Fibroblast of mammary gland (primary cell): ENCODE data around the gene GRIA4.

ENCODE experiments used
- DNase-seq: peaks from one replicate; pipeline ENCODE4 v3.0.0-alpha.2; 2010; ENCODE audit warnings: low read depth
- H3K4me3 ChIP-seq: 2 replicates; pipeline ENCODE4 v1.5.1; 2011; ENCODE audit warnings: low read depth, mild to moderate bottlenecking, low read length, moderate library complexity; ENCODE audit not compliant: control insufficient read depth
- CTCF ChIP-seq: conservative IDR thresholded peaks from 2 replicates; pipeline ENCODE4 v1.5.1; 2011; ENCODE audit warnings: low read depth, low read length, inconsistent platforms; ENCODE audit not compliant: control insufficient read depth, insufficient read depth

Gene GRIA4

GRCh38 chr11:106015066-106015465 lies 405.2 kb downstream of the GRIA4 start:
- TF ChIP-seq CTCF: no peak
- H3K4me3 ChIP-seq: no peak overlapping the region
- DNase-seq: no peak

GRCh38 chr11:106017093-106017492 lies 407.2 kb downstream of the GRIA4 start:
- no peak for TF ChIP-seq CTCF
- H3K4me3 ChIP-seq: no peak overlapping the region
- no peak for DNase-seq

- no peak for TF ChIP-seq CTCF
- H3K4me3 ChIP-seq: peak overlapping the region; percentile 76
- peak; percentile 69 for DNase-seq
These were observed 411.5 kb downstream of the GRIA4 start for GRCh38 chr11:106021181-106021966.

- DNase-seq: peak; percentile 99
- H3K4me3 ChIP-seq: peak within 1 kb of the TSS; percentile 76
- TF ChIP-seq CTCF: no peak
These were observed 412.3 kb downstream of the GRIA4 start, which contains the start of gene MSANTD4 for GRCh38 chr11:106021967-106022794. Gene MSANTD4, minus strand, starts transcription at chr11:106022240. Its CDS starts 11,323 bp downstream, at chr11:106010917.

GRCh38 chr11:106022795-106023275 lies 413.0 kb downstream of the GRIA4 start:
- peak overlapping the region; percentile 68 for H3K4me3 ChIP-seq
- TF ChIP-seq CTCF: no peak
- no peak for DNase-seq

- H3K4me3 ChIP-seq: no peak overlapping the region
- no peak for TF ChIP-seq CTCF
- no peak for DNase-seq
These were observed 420.7 kb downstream of the GRIA4 start for GRCh38 chr11:106030609-106031008.
